ENCODE data around the gene MEI4.
"Not testable (repeated sequence)": the region's sequence is repeated elsewhere in the genome, so short reads cannot be mapped to it uniquely, and the experiment has no call there.

MEI4 gene

GRCh38 chr6:77816766-77817270 is 164.0 kb downstream of the MEI4 start:
- Histone ChIP-seq H3K4me3 (ENCODE audit: low read depth, low read length) (no peak overlapping the region), H3K27ac (no peak overlapping the region), H3K36me3 (replicated peaks) (no peaks in the 10 kb centered on the region), H3K27me3 (replicated peaks) (no peaks in the 10 kb centered on the region)
- in situ Hi-C loops (cut with HindIII; ENCODE audit: low pct_ligation_motif_present, low sequenced_read_pairs): no loop called here
- DNase-seq: no peak
- TF ChIP-seq CTCF (IDR thresholded peaks at IDR 0.05; ENCODE audit: low read depth, low read length, missing control alignments): no peak

- Histone ChIP-seq H3K4me3 (ENCODE audit: low read depth, low read length) (no peak overlapping the region), H3K36me3 (replicated peaks) (no peaks in the 10 kb centered on the region), H3K27me3 (replicated peaks) (no peaks in the 10 kb centered on the region), H3K27ac (no peak overlapping the region)
- in situ Hi-C loops (cut with HindIII; ENCODE audit: low pct_ligation_motif_present, low sequenced_read_pairs): no loop called here
- TF ChIP-seq CTCF (IDR thresholded peaks at IDR 0.05; ENCODE audit: low read depth, low read length, missing control alignments): no peak
- DNase-seq: no peak
These were observed 169.4 kb downstream of the MEI4 start for GRCh38 chr6:77822265-77822664.

- TF ChIP-seq CTCF (IDR thresholded peaks at IDR 0.05; ENCODE audit: low read depth, low read length, missing control alignments): no peak
- in situ Hi-C loops (cut with HindIII; ENCODE audit: low pct_ligation_motif_present, low sequenced_read_pairs): no loop called here
- DNase-seq: no peak
- Histone ChIP-seq H3K27ac (no peak overlapping the region), H3K27me3 (replicated peaks) (no peaks in the 10 kb centered on the region), H3K36me3 (replicated peaks) (no peaks in the 10 kb centered on the region), H3K4me3 (ENCODE audit: low read depth, low read length) (no peak overlapping the region)
These were observed 172.4 kb downstream of the MEI4 start for GRCh38 chr6:77825204-77825603.

GRCh38 chr6:77829736-77830135 is 176.9 kb downstream of the MEI4 start:
- Histone ChIP-seq H3K27me3 (replicated peaks) (no peaks in the 10 kb centered on the region), H3K27ac (no peak overlapping the region), H3K36me3 (replicated peaks) (no peaks in the 10 kb centered on the region), H3K4me3 (ENCODE audit: low read depth, low read length) (no peak overlapping the region)
- in situ Hi-C loops (cut with HindIII; ENCODE audit: low pct_ligation_motif_present, low sequenced_read_pairs): no loop called here
- TF ChIP-seq CTCF (IDR thresholded peaks at IDR 0.05; ENCODE audit: low read depth, low read length, missing control alignments): no peak
- no peak for DNase-seq

- H3K27me3 ChIP-seq (replicated peaks); H3K4me3 ChIP-seq (ENCODE audit: low read depth, low read length); H3K36me3 ChIP-seq (replicated peaks); in situ Hi-C loops (cut with HindIII; ENCODE audit: low pct_ligation_motif_present, low sequenced_read_pairs); H3K27ac ChIP-seq; DNase-seq: not testable (repeated sequence)
These were observed 180.9 kb downstream of the MEI4 start for GRCh38 chr6:77833749-77834148.

GRCh38 chr6:77834591-77834996 is 181.8 kb downstream of the MEI4 start:
- H3K4me3 ChIP-seq (ENCODE audit: low read depth, low read length): no peak overlapping the region
- no peak overlapping the region for H3K27ac ChIP-seq
- DNase-seq: no peak
- TF ChIP-seq CTCF (IDR thresholded peaks at IDR 0.05; ENCODE audit: low read depth, low read length, missing control alignments): no peak
- H3K36me3 ChIP-seq (replicated peaks): no peaks in the 10 kb centered on the region
- H3K27me3 ChIP-seq (replicated peaks): no peaks in the 10 kb centered on the region
- in situ Hi-C loops (cut with HindIII; ENCODE audit: low pct_ligation_motif_present, low sequenced_read_pairs): no loop called here

Measured in brain microvascular endothelial cell (primary cell).